H9 (cell line): Measurements from ENCODE around the gene TMEM106B. TPM values are rescaled to one million over a fixed set of nuclear protein-coding genes. Genes with fewer than 3 reads are reported as not detected.

Experiments
- DNase-seq: peaks from one replicate; pipeline ENCODE4 v3.0.0-alpha.2; 2017
- H2AFZ ChIP-seq: one replicate; pipeline ENCODE4 v1.6.1; 2013; ENCODE audit warnings: mild to moderate bottlenecking, low read length, control low read depth, moderate library complexity
- H2AK5ac ChIP-seq: 2 replicates; pipeline ENCODE4 v1.6.1; 2013; ENCODE audit warnings: low read length, control low read depth, mixed read lengths; ENCODE audit not compliant: insufficient read length
- H2BK120ac ChIP-seq: one replicate; pipeline ENCODE4 v1.6.1; 2013; ENCODE audit warnings: low read depth, mild to moderate bottlenecking, low read length, control low read depth, inconsistent platforms; ENCODE audit not compliant: poor library complexity, severe bottlenecking
- H2BK12ac ChIP-seq: 2 replicates; pipeline ENCODE4 v1.6.1; 2013; ENCODE audit warnings: low read length, control low read depth, mixed read lengths, low read depth; ENCODE audit not compliant: insufficient read length
- H2BK15ac ChIP-seq: 2 replicates; pipeline ENCODE4 v1.6.1; 2013; ENCODE audit warnings: low read depth, low read length, control low read depth
- H2BK20ac ChIP-seq: one replicate; pipeline ENCODE4 v1.6.1; 2013; ENCODE audit warnings: low read depth, mild to moderate bottlenecking, low read length, control low read depth, inconsistent platforms; ENCODE audit not compliant: poor library complexity, severe bottlenecking
- H2BK5ac ChIP-seq: 2 replicates; pipeline ENCODE4 v1.6.1; 2013; ENCODE audit warnings: low read length, control low read depth, mixed read lengths; ENCODE audit not compliant: insufficient read length
- H3K14ac ChIP-seq: 2 replicates; pipeline ENCODE4 v1.6.1; 2013; ENCODE audit warnings: low read length, control low read depth; ENCODE audit not compliant: insufficient read depth
- H3K18ac ChIP-seq: 2 replicates; pipeline ENCODE4 v1.6.1; 2013; ENCODE audit warnings: low read depth, mild to moderate bottlenecking, mixed read lengths, low read length, control low read depth; ENCODE audit not compliant: insufficient read length
- H3K23ac ChIP-seq: 2 replicates; pipeline ENCODE4 v1.6.1; 2013; ENCODE audit warnings: low read length, control low read depth, mixed read lengths, low read depth; ENCODE audit not compliant: insufficient read length
- H3K23me2 ChIP-seq: 2 replicates; pipeline ENCODE4 v1.6.1; 2013; ENCODE audit warnings: low read depth, mild to moderate bottlenecking, mixed read lengths, low read length, control low read depth; ENCODE audit not compliant: insufficient read length, poor library complexity, severe bottlenecking
- H3K27ac ChIP-seq: 2 replicates; pipeline ENCODE4 v1.5.1; 2013; ENCODE audit warnings: low read length, control low read depth, mixed read lengths, low read depth; ENCODE audit not compliant: insufficient read length
- H3K27me3 ChIP-seq: 2 replicates; pipeline ENCODE4 v1.6.1; 2013; ENCODE audit warnings: low read length, control low read depth, inconsistent platforms; ENCODE audit not compliant: insufficient read depth
- H3K4ac ChIP-seq: 2 replicates; pipeline ENCODE4 v1.6.1; 2013; ENCODE audit warnings: low read depth, mild to moderate bottlenecking, control low read depth, inconsistent platforms, low read length, moderate library complexity
- H3K4me1 ChIP-seq: 2 replicates; pipeline ENCODE4 v1.6.1; 2013; ENCODE audit warnings: low read length, control low read depth, inconsistent platforms; ENCODE audit not compliant: insufficient read depth
- H3K4me2 ChIP-seq: 2 replicates; pipeline ENCODE4 v1.6.1; 2013; ENCODE audit warnings: low read length, control low read depth, mixed read lengths; ENCODE audit not compliant: insufficient read length, insufficient read depth
- H3K56ac ChIP-seq: 2 replicates; pipeline ENCODE4 v1.6.1; 2013; ENCODE audit warnings: low read depth, mild to moderate bottlenecking, mixed read lengths, low read length, control low read depth; ENCODE audit not compliant: insufficient read length
- H3K79me1 ChIP-seq: 2 replicates; pipeline ENCODE4 v1.6.1; 2013; ENCODE audit warnings: low read depth, mild to moderate bottlenecking, moderate library complexity, low read length, control low read depth, inconsistent platforms; ENCODE audit not compliant: insufficient read depth, poor library complexity, severe bottlenecking
- H3K79me2 ChIP-seq: 2 replicates; pipeline ENCODE4 v1.6.1; 2013; ENCODE audit warnings: low read length, control low read depth, inconsistent platforms; ENCODE audit not compliant: insufficient read depth
- H3K9ac ChIP-seq: 2 replicates; pipeline ENCODE4 v1.6.1; 2013; ENCODE audit warnings: low read length, control low read depth, mixed read lengths; ENCODE audit not compliant: insufficient read length; ENCODE audit errors: extremely low read depth
- H3K9me3 ChIP-seq: one replicate; pipeline ENCODE4 v1.6.1; 2013; ENCODE audit warnings: low read depth, low read length, inconsistent platforms; ENCODE audit not compliant: control insufficient read depth
- H3T11ph ChIP-seq: one replicate; pipeline ENCODE4 v1.6.1; 2013; ENCODE audit warnings: mild to moderate bottlenecking, low read length, control low read depth, inconsistent platforms
- H4K20me1 ChIP-seq: one replicate; pipeline ENCODE4 v1.6.1; 2013; ENCODE audit not compliant: control insufficient read depth, insufficient read length, insufficient read depth
- H4K5ac ChIP-seq: 2 replicates; pipeline ENCODE4 v1.6.1; 2013; ENCODE audit warnings: low read depth, mild to moderate bottlenecking, mixed read lengths, low read length, control low read depth; ENCODE audit not compliant: insufficient read length
- H4K8ac ChIP-seq: replicated peaks from 2 replicates; pipeline ENCODE4 v1.6.1; 2013; ENCODE audit warnings: low read length, control low read depth, mixed read lengths, low read depth; ENCODE audit not compliant: insufficient read length
- H4K91ac ChIP-seq: 2 replicates; pipeline ENCODE4 v1.6.1; 2013; ENCODE audit warnings: low read depth, mild to moderate bottlenecking, moderate library complexity, mixed read lengths, low read length, control low read depth; ENCODE audit not compliant: insufficient read length
- H3K27ac Mint-ChIP-seq, 3 experiments: 2 replicates in 2 of 3; 3 replicates in 1 of 3; pipeline ENCODE4 v1.8.0; 2020 to 2021; ENCODE audit warnings: mixed read lengths in 3 of 3, mild to moderate bottlenecking in 1 of 3, moderate library complexity in 1 of 3
- H3K27me3 Mint-ChIP-seq: 2 replicates; pipeline ENCODE4 v1.8.0; 2021; ENCODE audit warnings: low read depth, mild to moderate bottlenecking, moderate library complexity, mixed read lengths
- H3K36me3 Mint-ChIP-seq, 3 experiments: 2 replicates in 2 of 3; 3 replicates in 1 of 3; pipeline ENCODE4 v1.8.0; 2020 to 2021; ENCODE audit warnings: low read depth in 3 of 3, mixed read lengths in 3 of 3; ENCODE audit not compliant: insufficient read depth in 1 of 3
- H3K4me1 Mint-ChIP-seq, 2 experiments: 2 replicates each; pipeline ENCODE4 v1.8.0; 2020; ENCODE audit warnings: mixed read lengths in 2 of 2
- H3K4me3 Mint-ChIP-seq, 2 experiments: 2 replicates in 1 of 2; 3 replicates in 1 of 2; pipeline ENCODE4 v1.8.0; 2020 to 2021; ENCODE audit warnings: mild to moderate bottlenecking in 2 of 2, mixed read lengths in 2 of 2, moderate library complexity in 1 of 2
- H3K9me3 Mint-ChIP-seq, 2 experiments: 2 replicates in 1 of 2; 3 replicates in 1 of 2; pipeline ENCODE4 v1.8.0; 2020; ENCODE audit warnings: mild to moderate bottlenecking in 2 of 2, mixed read lengths in 2 of 2, moderate library complexity in 1 of 2
- CTCF ChIP-seq: fragments of 200-600 bp; sonication (generic); conservative IDR thresholded peaks from 3 replicates; pipeline ENCODE4 v1.8.0; 2021; ENCODE audit warnings: antibody characterized with exemption, mild to moderate bottlenecking
- WGBS: extraction: QIAGEN DNeasy Blood & Tissue Kit; methylation state at CpG from one replicate; pipeline ENCODE4 v1.1.7; 2013; ENCODE audit warnings: missing lambda C conversion rate, low lambda C conversion rate, mixed read lengths; ENCODE audit not compliant: insufficient read length; ENCODE audit errors: extremely low coverage; 5-methylcytosine and 5-hydroxymethylcytosine counted together
- total RNA-seq: library from RNA; stranded (reverse); gene quantifications from 2 replicates; pipeline ENCODE4 v1.2.1, GENCODE V29; 2021

The TMEM106B gene
- total RNA-seq, 1 experiment from 2014 or later = 28.4 TPM

- Mint-ChIP-seq H3K4me3 (no peak overlapping the region), H3K4me1 (peaks cover 24 to 32% of the 10 kb centered on the region in 2 experiments), H3K27ac (no peak overlapping the region), H3K27me3 (no peaks in the 10 kb centered on the region), H3K36me3 (peaks cover 18 to 75% (median 19%) of the 10 kb centered on the region in 3 experiments), H3K9me3 (no peaks in the 10 kb centered on the region)
- no peak overlapping the region for H3K14ac ChIP-seq
- no peak overlapping the region for H4K8ac ChIP-seq
- H2BK20ac ChIP-seq = no peak overlapping the region
- no peak for DNase-seq
- H3K79me1 ChIP-seq = no peaks in the 10 kb centered on the region
- no peak overlapping the region for H3K56ac ChIP-seq
- H3K9ac ChIP-seq = no peak overlapping the region
- TF ChIP-seq CTCF = no peak
- H3K4me1 ChIP-seq = no peaks in the 10 kb centered on the region
- H2BK15ac ChIP-seq = no peak overlapping the region
- H4K20me1 ChIP-seq = no peaks in the 10 kb centered on the region
- no peaks in the 10 kb centered on the region for H3K9me3 ChIP-seq
- no peak overlapping the region for H4K91ac ChIP-seq
- 100% methylated on average over 1 of the region's 1 CpG for WGBS
- H3K4me2 ChIP-seq = no peak overlapping the region
- H4K5ac ChIP-seq = no peak overlapping the region
- no peak overlapping the region for H2AFZ ChIP-seq
- H3K27ac ChIP-seq = no peak overlapping the region
- no peaks in the 10 kb centered on the region for H3K23me2 ChIP-seq
- no peak overlapping the region for H3K18ac ChIP-seq
- H3K79me2 ChIP-seq = 0 out of 2 replicates have a peak, but pooled peaks cover 1% of the 10 kb centered on the region
- H2AK5ac ChIP-seq = no peak overlapping the region
- H3T11ph ChIP-seq = no peak overlapping the region
- no peak overlapping the region for H2BK120ac ChIP-seq
- no peak overlapping the region for H2BK12ac ChIP-seq
- no peak overlapping the region for H3K4ac ChIP-seq
- H2BK5ac ChIP-seq = no peak overlapping the region
- no peak overlapping the region for H3K23ac ChIP-seq
- no peaks in the 10 kb centered on the region for H3K27me3 ChIP-seq
Observed at GRCh38 chr7:12217311-12217710, 6.2 kb downstream of the TMEM106B start.
